GM21723 (cell line): Measurements from ENCODE around the gene MNT.
"Not testable (repeated sequence)": the region's sequence is repeated elsewhere in the genome, so short reads cannot be mapped to it uniquely, and the experiment has no call there.

ENCODE experiments used
- ATAC-seq: cut with Tn5 transposase; IDR thresholded peaks from one replicate; pipeline ENCODE4 v1.9.1; 2021; ENCODE audit warnings: mild to moderate bottlenecking, moderate library complexity; ENCODE audit not compliant: unreplicated experiment

MNT gene

GRCh38 chr17:2400877-2401425 is at the start of gene MNT:
Gene MNT, minus strand, starts transcription at chr17:2401060. Its CDS starts 348 bp downstream, at chr17:2400712.
- peak; percentile 35 for ATAC-seq

- ATAC-seq = no peak
Measured at GRCh38 chr17:2450016-2450650, 49.3 kb upstream of the MNT start.

- ATAC-seq = no peak
Measured at GRCh38 chr17:2449486-2449885, 48.6 kb upstream of the MNT start.

- ATAC-seq = not testable (repeated sequence)
Measured at GRCh38 chr17:2447479-2447878, 46.6 kb upstream of the MNT start.

- ATAC-seq = no peak
Measured at GRCh38 chr17:2445638-2446037, 44.8 kb upstream of the MNT start.

GRCh38 chr17:2444382-2444781 is 43.5 kb upstream of the MNT start:
- no peak for ATAC-seq

- no peak for ATAC-seq
Measured at GRCh38 chr17:2442166-2442565, 41.3 kb upstream of the MNT start.

GRCh38 chr17:2440930-2441329 is 40.1 kb upstream of the MNT start:
- ATAC-seq = no peak

- not testable (repeated sequence) for ATAC-seq
Measured at GRCh38 chr17:2439997-2440396, 39.1 kb upstream of the MNT start.

GRCh38 chr17:2438823-2439222 is 38.0 kb upstream of the MNT start:
- no peak for ATAC-seq

GRCh38 chr17:2436316-2436905 is 35.6 kb upstream of the MNT start:
- no peak for ATAC-seq

GRCh38 chr17:2435862-2436261 is 35.0 kb upstream of the MNT start:
- ATAC-seq = no peak

- no peak for ATAC-seq
Measured at GRCh38 chr17:2435181-2435741, 34.4 kb upstream of the MNT start.

GRCh38 chr17:2433696-2434095 is 32.8 kb upstream of the MNT start:
- ATAC-seq = no peak

GRCh38 chr17:2427910-2428309 is 27.1 kb upstream of the MNT start:
- ATAC-seq = no peak

- no peak for ATAC-seq
Measured at GRCh38 chr17:2427215-2427614, 26.4 kb upstream of the MNT start.

- ATAC-seq = no peak
Measured at GRCh38 chr17:2423271-2423670, 22.4 kb upstream of the MNT start.

- ATAC-seq = no peak
Measured at GRCh38 chr17:2421315-2422147, 20.7 kb upstream of the MNT start.

- ATAC-seq = no peak
Measured at GRCh38 chr17:2420176-2420575, 19.3 kb upstream of the MNT start.

GRCh38 chr17:2419486-2419885 is 18.6 kb upstream of the MNT start:
- no peak for ATAC-seq

GRCh38 chr17:2418572-2418971 is 17.7 kb upstream of the MNT start:
- ATAC-seq = no peak
